Upper lobe of left lung (tissue), 6 donors: ENCODE measurements around the gene SOX8. TPM values are rescaled to one million over a fixed set of nuclear protein-coding genes. Genes with fewer than 3 reads are reported as not detected.

ENCODE experiments used
- ATAC-seq, 2 donors: fragments of 200-7000 bp; cut with Tn5 transposase; one replicate each; pipeline ENCODE4 v1.9.1; 2022; ENCODE audit warnings: mild to moderate bottlenecking in 2 of 2, moderate library complexity in 2 of 2; ENCODE audit not compliant: low FRiP score in 2 of 2
- DNase-seq, 2 donors: peaks; one replicate each; pipeline ENCODE4 v3.0.0-alpha.2; 2019 to 2020
- H3K27ac ChIP-seq, 4 donors: fragments of 200-600 bp; sonication (generic); one replicate each; pipeline ENCODE4 v1.5.1; 2016 to 2019
- H3K27me3 ChIP-seq, 4 donors: fragments of 200-600 bp; sonication (generic); one replicate each; pipeline ENCODE4 v1.5.1; 2017 to 2019
- H3K36me3 ChIP-seq, 4 donors: fragments of 200-600 bp; sonication (generic); one replicate each; pipeline ENCODE4 v1.5.1; 2016 to 2019
- H3K4me1 ChIP-seq, 4 donors: fragments of 200-600 bp; sonication (generic); one replicate each; pipeline ENCODE4 v1.5.1; 2018 to 2019
- H3K4me3 ChIP-seq, 4 donors: fragments of 200-600 bp; sonication (generic); one replicate each; pipeline ENCODE4 v1.5.1; 2017 to 2019; ENCODE audit warnings: mild to moderate bottlenecking in 2 of 4, moderate library complexity in 1 of 4
- H3K9me3 ChIP-seq, 4 donors: fragments of 200-600 bp; sonication (generic); one replicate each; pipeline ENCODE4 v1.5.1; 2018 to 2019
- CTCF ChIP-seq, 6 experiments: fragments of 450-650 bp in 4 of 6; fragments of 200-600 bp in 2 of 6; sonication (generic) in 2 of 6; IDR thresholded peaks; one replicate each; pipeline ENCODE4 v1.5.1; 2016 to 2019; ENCODE audit warnings: antibody characterized with exemption in 6 of 6
- EP300 ChIP-seq, 4 donors: sonication (generic); formaldehyde crosslinking; IDR thresholded peaks; one replicate each; pipeline ENCODE4 v1.5.1; 2017; ENCODE audit warnings: antibody characterized with exemption in 4 of 4, control low read depth in 2 of 4
- POLR2A ChIP-seq, 4 donors: fragments of 450-650 bp; IDR thresholded peaks; one replicate each; pipeline ENCODE4 v1.5.1; 2016 to 2017; ENCODE audit warnings: antibody characterized with exemption in 4 of 4, mild to moderate bottlenecking in 2 of 4
- POLR2AphosphoS5 ChIP-seq, 2 donors: sonication (generic); formaldehyde crosslinking; IDR thresholded peaks; one replicate each; pipeline ENCODE4 v1.5.1; 2017; ENCODE audit warnings: antibody characterized with exemption in 2 of 2
- WGBS, 2 donors: methylation state at CpG; one replicate each; pipeline ENCODE4 v1.1.5; 2017 to 2018; 5-methylcytosine and 5-hydroxymethylcytosine counted together
- total RNA-seq, 6 donors: library from RNA; depleted of rRNA in 4 of 6; stranded (reverse); fragments of >200 nt in 4 of 6; gene quantifications; one replicate each; pipeline versions ENCODE4 v1.1.0 to v1.2.1, GENCODE V29; 2016 to 2021
- donor health status: DM: no; HTN: no; CAD: no; lungs with moderate emphysema.
- donor health status: DM: no; HTN: yes; CAD: no; lungs with severe emphysema.

SOX8 gene
- total RNA-seq, 6 donors from 2014 or later, result 0.14 to 1.1 (median 0.57) TPM

- Histone ChIP-seq H3K27me3 (no peaks in the 10 kb centered on the region), H3K9me3 (no peaks in the 10 kb centered on the region), H3K36me3 (peaks cover 0 to 9% (median 1%) of the 10 kb centered on the region in 4 donors), H3K27ac (peak overlapping the region; percentile 82 to 86 (median 82)), H3K4me1 (peaks cover 10 to 26% (median 15%) of the 10 kb centered on the region in 4 donors), H3K4me3 (peak overlapping the region; percentile 71 to 93 (median 80))
- 58 to 92% methylated on average over 20 to 40 of the region's 55 CpGs for WGBS, 2 donors
- DNase-seq (peak in 1 of 2 donors; percentile 66), ATAC-seq (peak in 1 of 2 donors; percentile 1)
- no peak for TF ChIP-seq EP300 (IDR thresholded peaks at IDR 0.05)
- TF ChIP-seq CTCF (IDR thresholded peaks at IDR 0.05), result no peak
- TF ChIP-seq POLR2AphosphoS5 (IDR thresholded peaks at IDR 0.05), result no peak
- TF ChIP-seq POLR2A (IDR thresholded peaks at IDR 0.05), result no peak
Observed at GRCh38 chr16:969508-970385, 11.8 kb upstream of the SOX8 start.

GRCh38 chr16:970386-970765, 11.2 kb upstream of the SOX8 start:
- 0 to 7% methylated on average over 1 to 6 of the region's 42 CpGs for WGBS, 2 donors
- H3K4me3 ChIP-seq, result peak overlapping the region; percentile 71 to 93 (median 80)
- H3K27ac ChIP-seq, result peak overlapping the region; percentile 82 to 86 (median 82)
- no peaks in the 10 kb centered on the region for H3K9me3 ChIP-seq
- H3K4me1 ChIP-seq, result peaks cover 10 to 20% (median 15%) of the 10 kb centered on the region in 4 donors
- peaks cover 0 to 9% (median 1%) of the 10 kb centered on the region in 4 donors for H3K36me3 ChIP-seq
- DNase-seq (no peak), ATAC-seq (peak; percentile 0 to 45)
- TF ChIP-seq CTCF (IDR thresholded peaks at IDR 0.05), result peak in 1 of 6 experiments; percentile 22
- TF ChIP-seq POLR2AphosphoS5 (IDR thresholded peaks at IDR 0.05), result no peak
- no peaks in the 10 kb centered on the region for H3K27me3 ChIP-seq

- peak in 3 of 4 donors; percentile 33 to 77 (median 75) for TF ChIP-seq POLR2A (IDR thresholded peaks at IDR 0.05)
- TF ChIP-seq EP300 (IDR thresholded peaks at IDR 0.05), result no peak
- peak in 1 of 6 experiments; percentile 2 for TF ChIP-seq CTCF (IDR thresholded peaks at IDR 0.05)
- peak; percentile 48 to 57 for TF ChIP-seq POLR2AphosphoS5 (IDR thresholded peaks at IDR 0.05)
- peak; percentile 97 to 100 for DNase-seq
- peak within 1 kb of the TSS; percentile 82 to 86 (median 82) for H3K27ac ChIP-seq
Observed at GRCh38 chr16:970766-971581, 10.6 kb upstream of the SOX8 start, which contains the start of gene LMF1. Gene LMF1 (minus strand): TSS chr16:970984. CDS start chr16:970980, 4 bp downstream.

GRCh38 chr16:971582-971905, 10.0 kb upstream of the SOX8 start:
- no peak for ATAC-seq
- Histone ChIP-seq H3K36me3 (peaks cover 0 to 7% (median 0%) of the 10 kb centered on the region in 4 donors), H3K27ac (no peak overlapping the region), H3K4me1 (peaks cover 10 to 20% (median 15%) of the 10 kb centered on the region in 4 donors), H3K4me3 (no peak overlapping the region), H3K27me3 (no peaks in the 10 kb centered on the region), H3K9me3 (no peaks in the 10 kb centered on the region)
- WGBS, 2 donors, result 87 to 96% methylated on average over 5 of the region's 5 CpGs
- no peak for TF ChIP-seq POLR2A (IDR thresholded peaks at IDR 0.05)
- no peak for TF ChIP-seq EP300 (IDR thresholded peaks at IDR 0.05)
- TF ChIP-seq CTCF (IDR thresholded peaks at IDR 0.05), result no peak
- DNase-seq, result no peak

More at GRCh38 chr16:970766-971581, 10.6 kb upstream of the SOX8 start, which contains the start of gene LMF1:
- Histone ChIP-seq H3K9me3 (no peaks in the 10 kb centered on the region), H3K27me3 (no peaks in the 10 kb centered on the region), H3K4me1 (peaks cover 10 to 20% (median 15%) of the 10 kb centered on the region in 4 donors), H3K4me3 (peak within 1 kb of the TSS; percentile 71 to 93 (median 80)), H3K36me3 (peaks cover 0 to 9% (median 1%) of the 10 kb centered on the region in 4 donors)
- peak; percentile 98 to 99 for ATAC-seq
- 13 to 31% methylated on average over 6 to 28 of the region's 71 CpGs for WGBS, 2 donors
